Left ventricle myocardium inferior (tissue), 1 donor: ENCODE results near the gene EPHA8. TPM values are rescaled to one million over a fixed set of nuclear protein-coding genes. Genes with fewer than 3 reads are reported as not detected.

ENCODE experiments used
- DNase-seq: peaks from one replicate; pipeline ENCODE4 v3.0.0-alpha.2; 2020
- H3K27ac ChIP-seq: fragments of 200-600 bp; replicated peaks from 2 replicates; pipeline ENCODE4 v1.8.0; 2021
- H3K27me3 ChIP-seq: fragments of 200-600 bp; 2 replicates; pipeline ENCODE4 v1.8.0; 2021; ENCODE audit warnings: low read depth
- H3K36me3 ChIP-seq: fragments of 200-600 bp; 2 replicates; pipeline ENCODE4 v1.8.0; 2021
- H3K4me1 ChIP-seq: fragments of 200-600 bp; 2 replicates; pipeline ENCODE4 v1.8.0; 2021
- H3K4me3 ChIP-seq: fragments of 200-600 bp; 2 replicates; pipeline ENCODE4 v1.8.0; 2021; ENCODE audit warnings: mild to moderate bottlenecking, moderate library complexity
- H3K9me3 ChIP-seq: fragments of 200-600 bp; replicated peaks from 2 replicates; pipeline ENCODE4 v1.8.0; 2021
- intact Hi-C: fragments of 100-400 bp; cut with micrococcal nuclease; formaldehyde crosslinking; loops from one replicate; pipeline ENCODE4 v1.11.0; 2022
- total RNA-seq: library from RNA; stranded (reverse); fragmentation: NEBNext Ultra II Directional; extraction: Animal tissue kit (Norgen Biotek cat#: 25700); gene quantifications from one replicate; pipeline ENCODE4 v1.2.1, GENCODE V29; 2021
- TF ChIP-seq, protein P1 (sequence below): fragments of 200-600 bp; IDR thresholded peaks from 2 replicates; pipeline ENCODE4 v1.8.0; 2021; ENCODE audit warnings: antibody characterized with exemption, mild to moderate bottlenecking, borderline replicate concordance
- donor health status: DM: no; HTN: yes; CAD: no; lungs with severe emphysema.

The EPHA8 gene
- total RNA-seq, 1 donor from 2014 or later: not detected

DNA sequence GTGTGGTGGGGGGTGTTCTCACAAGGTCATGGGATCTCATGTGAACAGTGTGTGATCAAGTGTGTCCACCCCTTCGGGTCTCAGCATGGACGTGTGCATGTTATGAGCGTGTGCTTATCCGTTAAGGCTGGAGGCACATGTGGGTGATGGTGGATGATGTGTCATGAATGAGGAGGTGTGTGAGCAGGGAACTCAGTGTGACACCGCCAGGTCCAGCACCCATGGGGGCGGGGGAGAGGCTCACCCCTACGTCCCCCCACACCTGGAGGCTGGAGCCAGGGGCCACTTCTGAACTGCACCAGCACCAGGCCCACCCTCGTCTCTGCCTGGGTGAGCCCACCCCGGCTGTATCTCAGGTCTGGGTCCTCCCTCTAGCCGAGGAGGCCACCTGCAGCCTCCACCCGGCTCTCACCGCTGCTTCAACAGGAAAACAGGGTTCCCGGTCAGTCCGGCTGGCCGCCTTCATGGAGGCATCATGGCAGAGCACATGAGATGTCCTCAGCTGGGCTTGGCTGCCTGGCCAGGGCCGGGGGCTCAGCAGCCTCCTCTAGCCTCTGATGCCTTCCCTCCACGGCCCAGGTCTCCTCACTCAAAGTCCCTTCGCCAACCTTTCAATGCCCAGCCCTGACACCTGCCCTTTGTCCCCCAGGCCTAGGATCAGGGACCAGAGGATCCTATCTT, 38.9 kb downstream of the EPHA8 start:
- TF ChIP-seq, protein P1, sequence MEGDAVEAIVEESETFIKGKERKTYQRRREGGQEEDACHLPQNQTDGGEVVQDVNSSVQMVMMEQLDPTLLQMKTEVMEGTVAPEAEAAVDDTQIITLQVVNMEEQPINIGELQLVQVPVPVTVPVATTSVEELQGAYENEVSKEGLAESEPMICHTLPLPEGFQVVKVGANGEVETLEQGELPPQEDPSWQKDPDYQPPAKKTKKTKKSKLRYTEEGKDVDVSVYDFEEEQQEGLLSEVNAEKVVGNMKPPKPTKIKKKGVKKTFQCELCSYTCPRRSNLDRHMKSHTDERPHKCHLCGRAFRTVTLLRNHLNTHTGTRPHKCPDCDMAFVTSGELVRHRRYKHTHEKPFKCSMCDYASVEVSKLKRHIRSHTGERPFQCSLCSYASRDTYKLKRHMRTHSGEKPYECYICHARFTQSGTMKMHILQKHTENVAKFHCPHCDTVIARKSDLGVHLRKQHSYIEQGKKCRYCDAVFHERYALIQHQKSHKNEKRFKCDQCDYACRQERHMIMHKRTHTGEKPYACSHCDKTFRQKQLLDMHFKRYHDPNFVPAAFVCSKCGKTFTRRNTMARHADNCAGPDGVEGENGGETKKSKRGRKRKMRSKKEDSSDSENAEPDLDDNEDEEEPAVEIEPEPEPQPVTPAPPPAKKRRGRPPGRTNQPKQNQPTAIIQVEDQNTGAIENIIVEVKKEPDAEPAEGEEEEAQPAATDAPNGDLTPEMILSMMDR: no peak
- no peaks in the 10 kb centered on the region for H3K9me3 ChIP-seq
- no peak overlapping the region for H3K4me3 ChIP-seq
- intact Hi-C loops: no loop called here
- peaks cover 93% of the 10 kb centered on the region for H3K27me3 ChIP-seq
- DNase-seq: no peak
- H3K36me3 ChIP-seq: no peaks in the 10 kb centered on the region
- H3K4me1 ChIP-seq: no peaks in the 10 kb centered on the region
- no peak overlapping the region for H3K27ac ChIP-seq

DNA sequence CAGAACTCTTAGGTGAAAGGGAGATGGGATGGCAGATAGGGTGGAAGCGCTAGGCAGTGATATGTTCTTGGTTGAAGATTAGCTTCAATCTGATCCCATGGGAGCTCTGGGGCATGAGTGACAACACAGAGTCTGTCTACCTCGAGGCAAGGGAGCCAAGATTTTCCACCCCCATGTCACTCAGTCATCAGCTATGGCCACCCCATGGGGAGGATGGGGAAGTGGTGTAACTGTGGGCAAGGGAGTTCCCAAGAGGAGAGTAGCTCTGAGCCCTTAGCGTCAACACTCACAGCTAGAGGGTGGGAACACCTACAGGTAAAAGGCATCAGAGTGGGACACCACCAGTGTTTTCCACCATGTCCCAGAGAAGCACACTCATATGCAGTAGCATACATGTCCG, 42.9 kb downstream of the EPHA8 start:
- TF ChIP-seq, protein P1: no peak
- intact Hi-C loops: no loop called here
- H3K36me3 ChIP-seq: no peaks in the 10 kb centered on the region
- peaks cover 100% of the 10 kb centered on the region for H3K27me3 ChIP-seq
- DNase-seq: no peak
- H3K9me3 ChIP-seq: no peaks in the 10 kb centered on the region
- no peak overlapping the region for H3K27ac ChIP-seq
- no peak overlapping the region for H3K4me3 ChIP-seq
- no peaks in the 10 kb centered on the region for H3K4me1 ChIP-seq

DNA sequence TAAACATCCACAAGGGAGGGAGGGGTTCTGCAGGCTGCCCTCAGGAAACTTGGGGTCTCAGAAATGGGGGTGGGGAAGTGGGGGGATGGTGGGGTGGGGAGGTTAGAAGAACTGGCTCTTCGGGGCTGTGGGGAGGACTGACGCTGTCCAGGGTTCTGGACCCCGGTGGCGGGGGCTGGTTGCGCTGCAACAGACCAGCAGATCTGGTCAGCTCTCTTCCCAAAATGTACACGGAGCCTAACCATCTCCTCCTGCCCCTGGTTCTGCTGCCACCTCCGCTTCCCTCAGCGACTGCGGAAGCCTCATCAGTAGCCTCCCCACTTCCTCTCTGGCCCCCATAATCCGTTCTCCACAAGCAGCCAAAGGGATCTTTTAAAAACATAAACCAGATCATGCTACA, 43.9 kb downstream of the EPHA8 start:
- TF ChIP-seq, protein P1: no peak
- peaks cover 100% of the 10 kb centered on the region for H3K27me3 ChIP-seq
- DNase-seq: no peak
- no peaks in the 10 kb centered on the region for H3K36me3 ChIP-seq
- intact Hi-C loops: no loop called here
- H3K9me3 ChIP-seq: no peaks in the 10 kb centered on the region
- no peak overlapping the region for H3K27ac ChIP-seq
- no peaks in the 10 kb centered on the region for H3K4me1 ChIP-seq
- H3K4me3 ChIP-seq: no peak overlapping the region

DNA sequence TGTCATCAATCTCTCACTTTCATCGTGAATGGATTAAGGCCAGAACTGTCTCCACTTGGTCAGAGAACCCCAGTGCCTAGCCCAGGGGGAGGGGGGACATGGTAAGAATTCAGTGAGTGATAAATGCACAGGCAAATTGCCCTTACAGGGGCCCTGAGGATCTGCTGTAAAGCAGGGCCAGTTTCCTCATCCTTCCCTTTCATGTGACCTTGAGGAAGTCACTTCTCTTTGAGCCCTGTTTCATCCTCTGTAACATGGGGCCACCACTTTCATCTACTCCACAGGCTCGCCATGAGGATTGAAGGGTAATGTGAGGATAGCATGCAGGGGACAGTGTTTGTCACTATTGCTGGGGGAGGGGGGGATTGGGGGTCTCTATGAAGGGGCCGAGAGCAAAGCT, 45.1 kb downstream of the EPHA8 start:
- intact Hi-C loops: no loop called here
- H3K36me3 ChIP-seq: no peaks in the 10 kb centered on the region
- no peak overlapping the region for H3K27ac ChIP-seq
- no peaks in the 10 kb centered on the region for H3K9me3 ChIP-seq
- DNase-seq: no peak
- H3K4me3 ChIP-seq: no peak overlapping the region
- H3K4me1 ChIP-seq: no peaks in the 10 kb centered on the region
- TF ChIP-seq, protein P1: no peak
- H3K27me3 ChIP-seq: peaks cover 100% of the 10 kb centered on the region

DNA sequence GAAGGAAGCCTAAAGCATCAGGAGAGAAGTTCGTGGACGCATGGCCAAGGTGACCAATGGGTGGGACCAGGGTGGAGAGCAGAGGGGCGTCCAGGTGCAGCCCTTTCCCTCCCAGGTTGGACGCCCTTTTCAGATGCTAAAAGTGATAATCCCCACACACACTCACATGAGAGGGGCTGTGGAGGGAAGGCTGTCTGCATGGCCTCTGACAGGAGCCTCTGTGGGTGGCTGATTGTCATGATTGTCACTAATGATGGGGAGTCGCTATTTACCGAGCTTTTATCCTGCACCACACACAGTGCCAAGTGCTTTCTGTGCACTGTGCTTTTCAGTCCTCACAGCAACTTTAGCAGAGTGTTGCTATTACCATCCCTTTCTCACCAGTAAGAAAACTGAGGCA, 46.0 kb downstream of the EPHA8 start:
- Histone ChIP-seq H3K4me3 (no peak overlapping the region), H3K9me3 (no peaks in the 10 kb centered on the region), H3K36me3 (no peaks in the 10 kb centered on the region), H3K27me3 (peaks cover 100% of the 10 kb centered on the region), H3K4me1 (no peaks in the 10 kb centered on the region), H3K27ac (no peak overlapping the region)
- intact Hi-C loops: no loop called here
- no peak for DNase-seq
- TF ChIP-seq, protein P1: no peak
